ENCODE results near the gene CTAGE15. TPM values are rescaled to one million over a fixed set of nuclear protein-coding genes. Genes with fewer than 3 reads are reported as not detected.
"Not testable (repeated sequence)": the region's sequence is repeated elsewhere in the genome, so short reads cannot be mapped to it uniquely, and the experiment has no call there.

The CTAGE15 gene
- total RNA-seq, 1 experiment from 2014 or later, result 0.20 TPM

DNA sequence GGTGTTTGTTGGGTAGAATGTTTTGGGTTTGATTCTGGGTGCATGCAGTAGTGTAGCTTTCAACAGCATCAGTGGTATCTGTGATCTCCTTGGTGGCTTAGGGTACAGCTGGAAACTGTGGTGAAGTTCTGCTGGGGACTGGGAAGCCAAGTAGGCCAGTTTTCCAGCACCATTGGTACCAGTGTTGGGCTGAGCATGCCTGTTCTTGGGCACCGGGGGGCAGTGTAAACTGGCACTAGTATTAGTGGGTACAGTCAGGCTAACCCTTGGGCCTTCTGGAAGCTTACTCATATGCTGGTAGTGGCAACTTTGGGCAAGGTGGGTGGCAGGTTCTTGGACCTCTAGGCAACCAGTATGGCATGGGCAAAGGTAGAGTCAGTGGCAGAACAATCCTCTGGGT lies 15.6 kb upstream of the CTAGE15 start:
- H3K79me2 ChIP-seq (ENCODE audit: low read depth); H3K9me2 ChIP-seq (ENCODE audit: insufficient read depth); H3K4me1 ChIP-seq (replicated peaks; ENCODE audit: insufficient read depth); H3K27ac ChIP-seq; H4K20me1 ChIP-seq (ENCODE audit: insufficient read depth); CTCF ChIA-PET; H3F3A ChIP-seq (ENCODE audit: insufficient read depth, low read depth); H3K9me3 ChIP-seq (ENCODE audit: insufficient read depth, low read depth); H3K27me3 ChIP-seq (ENCODE audit: insufficient read depth, low read depth); H2AFZ ChIP-seq; H3K36me3 ChIP-seq (ENCODE audit: low read depth); intact Hi-C loops (cut with micrococcal nuclease; ENCODE audit: unreplicated experiment); DNase-seq; H3K4me3 ChIP-seq; POLR2A ChIA-PET (ENCODE audit: unreplicated experiment); BruUV-seq (replicated peaks); H3K4me2 ChIP-seq: not testable (repeated sequence)

DNA sequence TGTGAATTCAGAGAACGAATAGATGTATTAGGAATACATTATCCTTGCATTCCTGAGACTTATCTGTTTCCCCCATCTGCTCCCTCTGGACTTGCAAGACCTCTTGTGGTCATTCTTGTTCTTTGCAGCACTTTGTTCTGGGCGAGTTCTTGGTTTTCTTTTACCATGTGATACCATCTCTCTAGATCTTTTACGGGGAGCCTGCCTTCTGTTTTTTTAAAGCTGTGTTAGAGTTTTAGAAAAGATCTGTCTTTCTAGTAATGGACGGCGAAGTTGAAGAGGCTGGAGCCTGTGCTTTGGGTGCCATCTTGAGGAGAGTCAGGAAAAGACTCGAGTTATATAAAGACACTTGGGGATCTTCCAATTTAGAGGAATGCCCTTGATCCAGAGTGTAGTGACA lies 8.3 kb upstream of the CTAGE15 start:
- TF ChIP-seq, protein P1, sequence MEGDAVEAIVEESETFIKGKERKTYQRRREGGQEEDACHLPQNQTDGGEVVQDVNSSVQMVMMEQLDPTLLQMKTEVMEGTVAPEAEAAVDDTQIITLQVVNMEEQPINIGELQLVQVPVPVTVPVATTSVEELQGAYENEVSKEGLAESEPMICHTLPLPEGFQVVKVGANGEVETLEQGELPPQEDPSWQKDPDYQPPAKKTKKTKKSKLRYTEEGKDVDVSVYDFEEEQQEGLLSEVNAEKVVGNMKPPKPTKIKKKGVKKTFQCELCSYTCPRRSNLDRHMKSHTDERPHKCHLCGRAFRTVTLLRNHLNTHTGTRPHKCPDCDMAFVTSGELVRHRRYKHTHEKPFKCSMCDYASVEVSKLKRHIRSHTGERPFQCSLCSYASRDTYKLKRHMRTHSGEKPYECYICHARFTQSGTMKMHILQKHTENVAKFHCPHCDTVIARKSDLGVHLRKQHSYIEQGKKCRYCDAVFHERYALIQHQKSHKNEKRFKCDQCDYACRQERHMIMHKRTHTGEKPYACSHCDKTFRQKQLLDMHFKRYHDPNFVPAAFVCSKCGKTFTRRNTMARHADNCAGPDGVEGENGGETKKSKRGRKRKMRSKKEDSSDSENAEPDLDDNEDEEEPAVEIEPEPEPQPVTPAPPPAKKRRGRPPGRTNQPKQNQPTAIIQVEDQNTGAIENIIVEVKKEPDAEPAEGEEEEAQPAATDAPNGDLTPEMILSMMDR (conservative IDR thresholded peaks at IDR 0.05), result peak; percentile 57
- H3K4me1 ChIP-seq (replicated peaks; ENCODE audit: insufficient read depth); H3K4me2 ChIP-seq; H3K27ac ChIP-seq; H3K9me3 ChIP-seq (ENCODE audit: insufficient read depth, low read depth); CTCF ChIA-PET; H3K79me2 ChIP-seq (ENCODE audit: low read depth); H2AFZ ChIP-seq; H3F3A ChIP-seq (ENCODE audit: insufficient read depth, low read depth); BruUV-seq (replicated peaks); POLR2A ChIA-PET (ENCODE audit: unreplicated experiment); intact Hi-C loops (cut with micrococcal nuclease; ENCODE audit: unreplicated experiment); H3K27me3 ChIP-seq (ENCODE audit: insufficient read depth, low read depth); H4K20me1 ChIP-seq (ENCODE audit: insufficient read depth); H3K36me3 ChIP-seq (ENCODE audit: low read depth); H3K9me2 ChIP-seq (ENCODE audit: insufficient read depth); H3K4me3 ChIP-seq: not testable (repeated sequence)
- DNase-seq, result peak in 1 of 2 experiments; percentile 50

DNA sequence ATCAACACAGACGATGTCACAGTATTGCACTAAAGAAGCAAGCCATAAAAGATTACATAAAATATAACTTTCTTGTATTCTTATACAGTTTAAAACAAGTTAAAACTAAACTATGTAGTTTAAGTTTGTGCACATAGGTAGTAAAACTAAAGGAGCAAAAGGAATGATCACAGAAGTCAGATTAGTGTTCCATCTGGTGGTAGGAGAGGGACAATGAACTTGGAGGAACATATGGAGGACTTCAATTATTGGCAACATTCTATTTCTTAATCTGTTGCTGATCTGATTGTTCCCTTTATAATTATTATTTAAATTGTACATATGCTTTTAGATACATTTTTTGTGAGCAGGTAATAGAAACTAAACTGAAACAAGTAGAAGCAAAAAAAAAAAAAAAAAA lies 5.6 kb upstream of the CTAGE15 start:
- H3K4me3 ChIP-seq; H3K27ac ChIP-seq; H3K27me3 ChIP-seq (ENCODE audit: insufficient read depth, low read depth); H2AFZ ChIP-seq; H3K9me2 ChIP-seq (ENCODE audit: insufficient read depth); H3F3A ChIP-seq (ENCODE audit: insufficient read depth, low read depth); H3K4me2 ChIP-seq; H3K4me1 ChIP-seq (replicated peaks; ENCODE audit: insufficient read depth); intact Hi-C loops (cut with micrococcal nuclease; ENCODE audit: unreplicated experiment); H3K79me2 ChIP-seq (ENCODE audit: low read depth); POLR2A ChIA-PET (ENCODE audit: unreplicated experiment); BruUV-seq (replicated peaks); CTCF ChIA-PET; H4K20me1 ChIP-seq (ENCODE audit: insufficient read depth); H3K9me3 ChIP-seq (ENCODE audit: insufficient read depth, low read depth); DNase-seq; H3K36me3 ChIP-seq (ENCODE audit: low read depth): not testable (repeated sequence)

DNA sequence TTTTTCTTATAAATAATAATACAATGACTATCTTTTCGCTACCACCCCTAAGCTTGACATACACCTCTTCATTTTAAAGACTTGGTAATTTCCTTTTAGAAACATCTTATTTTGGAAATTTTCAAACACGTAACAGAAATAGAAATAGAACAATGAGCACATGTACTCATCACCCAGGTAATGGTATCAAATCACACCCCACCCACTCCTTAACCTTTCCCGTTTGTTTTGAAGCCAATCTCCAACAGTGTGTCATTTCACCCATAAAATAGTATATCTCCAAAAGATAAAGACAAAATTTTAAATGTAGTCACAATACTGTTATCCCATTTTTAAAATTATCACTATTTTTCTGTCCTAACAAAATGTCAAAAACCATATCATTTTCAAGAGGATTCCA lies 16.6 kb downstream of the CTAGE15 start:
- H3K4me2 ChIP-seq; H3K27me3 ChIP-seq (ENCODE audit: insufficient read depth, low read depth); POLR2A ChIA-PET (ENCODE audit: unreplicated experiment); H3K9me2 ChIP-seq (ENCODE audit: insufficient read depth); H3F3A ChIP-seq (ENCODE audit: insufficient read depth, low read depth); H2AFZ ChIP-seq; H4K20me1 ChIP-seq (ENCODE audit: insufficient read depth); BruUV-seq (replicated peaks); DNase-seq; H3K4me3 ChIP-seq; H3K4me1 ChIP-seq (replicated peaks; ENCODE audit: insufficient read depth); H3K9me3 ChIP-seq (ENCODE audit: insufficient read depth, low read depth); H3K79me2 ChIP-seq (ENCODE audit: low read depth); H3K27ac ChIP-seq; intact Hi-C loops (cut with micrococcal nuclease; ENCODE audit: unreplicated experiment); CTCF ChIA-PET; H3K36me3 ChIP-seq (ENCODE audit: low read depth): not testable (repeated sequence)

DNA sequence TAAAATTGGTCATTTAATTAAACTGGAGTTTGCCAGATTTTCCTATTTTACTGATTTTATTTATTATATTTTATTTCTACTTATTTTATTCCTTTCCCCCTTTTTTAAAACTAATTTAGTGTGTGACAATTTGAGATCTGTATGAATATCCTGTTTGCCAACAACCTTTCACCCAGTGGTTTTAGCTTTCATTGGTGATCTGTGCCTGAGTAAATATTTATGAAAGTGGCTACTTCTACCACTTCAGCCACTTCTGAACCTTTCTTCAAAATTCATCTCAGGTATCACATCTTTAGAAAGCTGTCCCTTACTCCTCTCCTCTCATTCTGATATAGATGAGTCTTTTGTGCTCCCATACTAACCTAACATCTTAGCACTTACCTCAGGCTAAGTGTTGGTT lies 18.3 kb downstream of the CTAGE15 start:
- H3K4me3 ChIP-seq; H3K27ac ChIP-seq; H3K27me3 ChIP-seq (ENCODE audit: insufficient read depth, low read depth); H3K4me1 ChIP-seq (replicated peaks; ENCODE audit: insufficient read depth); CTCF ChIA-PET; DNase-seq; H3K36me3 ChIP-seq (ENCODE audit: low read depth); H3F3A ChIP-seq (ENCODE audit: insufficient read depth, low read depth); H4K20me1 ChIP-seq (ENCODE audit: insufficient read depth); POLR2A ChIA-PET (ENCODE audit: unreplicated experiment); H2AFZ ChIP-seq; H3K79me2 ChIP-seq (ENCODE audit: low read depth); H3K9me3 ChIP-seq (ENCODE audit: insufficient read depth, low read depth); intact Hi-C loops (cut with micrococcal nuclease; ENCODE audit: unreplicated experiment); H3K9me2 ChIP-seq (ENCODE audit: insufficient read depth); H3K4me2 ChIP-seq; BruUV-seq (replicated peaks): not testable (repeated sequence)

DNA sequence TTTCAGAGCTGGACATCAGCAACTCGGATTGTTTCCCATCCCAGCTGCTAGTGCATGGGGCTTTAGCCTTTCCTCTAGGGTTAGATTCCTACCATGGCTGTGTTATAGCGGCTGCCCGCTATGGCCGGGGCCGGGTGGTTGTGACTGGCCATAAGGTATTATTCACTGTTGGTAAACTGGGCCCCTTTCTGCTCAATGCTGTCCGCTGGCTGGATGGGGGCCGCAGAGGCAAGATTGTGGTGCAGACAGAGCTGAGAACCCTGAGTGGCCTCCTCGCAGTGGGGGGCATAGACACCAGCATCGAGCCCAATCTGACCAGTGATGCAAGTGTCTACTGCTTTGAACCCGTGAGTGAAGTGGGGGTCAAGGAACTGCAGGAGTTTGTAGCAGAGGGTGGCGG lies 26.5 kb downstream of the CTAGE15 start:
- intact Hi-C loops (cut with micrococcal nuclease; ENCODE audit: unreplicated experiment); H3K79me2 ChIP-seq (ENCODE audit: low read depth); BruUV-seq (replicated peaks); H3K9me2 ChIP-seq (ENCODE audit: insufficient read depth); H4K20me1 ChIP-seq (ENCODE audit: insufficient read depth); H3K27me3 ChIP-seq (ENCODE audit: insufficient read depth, low read depth); POLR2A ChIA-PET (ENCODE audit: unreplicated experiment); H3K4me1 ChIP-seq (replicated peaks; ENCODE audit: insufficient read depth); H3K4me3 ChIP-seq; H3K36me3 ChIP-seq (ENCODE audit: low read depth); H3K27ac ChIP-seq; CTCF ChIA-PET; H2AFZ ChIP-seq; H3K9me3 ChIP-seq (ENCODE audit: insufficient read depth, low read depth); H3K4me2 ChIP-seq; DNase-seq; H3F3A ChIP-seq (ENCODE audit: insufficient read depth, low read depth): not testable (repeated sequence)

DNA sequence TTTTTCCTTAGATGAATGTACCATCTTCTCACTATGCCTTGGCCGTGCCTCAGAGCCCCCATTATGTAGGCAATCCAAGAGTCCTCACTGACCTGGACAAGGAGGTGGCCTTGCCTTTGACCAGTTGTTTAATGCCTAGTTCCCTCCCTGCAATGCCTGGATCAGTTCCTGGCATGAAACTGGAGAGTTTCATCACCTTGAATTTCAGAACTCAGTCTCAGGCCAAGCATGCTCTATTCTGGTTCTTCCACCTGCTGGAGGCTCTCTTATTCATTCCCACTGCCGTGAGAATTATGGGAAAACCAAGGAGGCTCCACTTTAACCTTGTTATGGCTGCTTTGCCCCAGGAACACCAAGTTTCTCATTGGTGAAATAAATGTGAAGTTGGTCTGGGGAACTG lies 31.9 kb downstream of the CTAGE15 start:
- H3K4me1 ChIP-seq (replicated peaks; ENCODE audit: insufficient read depth); intact Hi-C loops (cut with micrococcal nuclease; ENCODE audit: unreplicated experiment); H3K27me3 ChIP-seq (ENCODE audit: insufficient read depth, low read depth); H3F3A ChIP-seq (ENCODE audit: insufficient read depth, low read depth); H3K36me3 ChIP-seq (ENCODE audit: low read depth); H3K4me2 ChIP-seq; BruUV-seq (replicated peaks); H3K4me3 ChIP-seq; H3K9me2 ChIP-seq (ENCODE audit: insufficient read depth); H3K9me3 ChIP-seq (ENCODE audit: insufficient read depth, low read depth); H3K27ac ChIP-seq; H3K79me2 ChIP-seq (ENCODE audit: low read depth); CTCF ChIA-PET; H4K20me1 ChIP-seq (ENCODE audit: insufficient read depth); DNase-seq; POLR2A ChIA-PET (ENCODE audit: unreplicated experiment); H2AFZ ChIP-seq: not testable (repeated sequence)

Data from PC-9 (cell line).